ENCODE data around the gene LGALS9. TPM values are rescaled to one million over a fixed set of nuclear protein-coding genes. Genes with fewer than 3 reads are reported as not detected.

Gene LGALS9
- 16.9 TPM for total RNA-seq
- long read RNA-seq, partial matches to known transcripts: 2 of 2 reads
- long read RNA-seq, other reads (novel, unspliced or antisense): 0 of 2 reads

DNA sequence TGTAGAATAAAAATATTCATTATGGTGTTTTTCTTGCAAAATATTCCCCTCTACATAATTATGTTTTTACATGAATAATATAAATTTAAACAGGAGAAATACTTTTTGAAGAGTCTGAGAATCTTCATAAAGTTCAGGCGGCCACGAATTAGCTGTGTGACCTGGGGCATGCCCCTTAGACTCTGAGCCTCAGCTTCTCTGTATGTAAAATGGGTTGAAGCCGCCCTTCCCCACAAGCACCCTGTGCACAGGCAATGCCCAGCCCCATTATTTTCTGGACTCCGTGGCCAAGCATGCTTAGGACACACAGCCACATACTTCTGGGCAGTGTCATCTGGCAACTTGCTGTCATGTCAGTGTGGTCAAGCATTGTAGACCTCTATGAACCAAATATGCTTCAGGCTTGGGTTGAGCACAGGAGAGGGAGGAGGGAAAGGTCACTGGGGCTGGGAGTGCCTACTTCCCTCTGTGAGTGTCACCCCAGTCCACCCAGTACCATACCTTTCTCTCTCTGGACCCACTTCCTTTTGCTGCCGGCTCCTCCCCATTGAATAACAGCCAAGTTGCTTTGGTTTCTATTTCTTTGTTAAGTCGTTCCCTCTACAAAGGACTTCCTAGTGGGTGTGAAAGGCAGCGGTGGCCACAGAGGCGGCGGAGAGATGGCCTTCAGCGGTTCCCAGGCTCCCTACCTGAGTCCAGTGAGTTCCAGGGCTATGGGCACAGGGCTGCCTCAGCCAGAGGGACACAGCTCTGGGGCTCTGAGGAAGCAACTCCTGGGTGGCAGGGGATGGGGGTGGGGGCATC lies at the start of gene LGALS9:
TSS of gene LGALS9 (plus strand) at position 582 of the 804 bp plus-strand sequence. CDS start at position 660, 78 bp downstream.
- peak; percentile 19 for ATAC-seq
- intact Hi-C loops (cut with micrococcal nuclease): no loop called here
- DNase-seq: no peak

GRCh38 chr17:27582696-27583095 lies 48.3 kb upstream of the LGALS9 start:
- intact Hi-C loops (cut with micrococcal nuclease): no loop called here
- ATAC-seq (no peak), DNase-seq (no peak)

DNA sequence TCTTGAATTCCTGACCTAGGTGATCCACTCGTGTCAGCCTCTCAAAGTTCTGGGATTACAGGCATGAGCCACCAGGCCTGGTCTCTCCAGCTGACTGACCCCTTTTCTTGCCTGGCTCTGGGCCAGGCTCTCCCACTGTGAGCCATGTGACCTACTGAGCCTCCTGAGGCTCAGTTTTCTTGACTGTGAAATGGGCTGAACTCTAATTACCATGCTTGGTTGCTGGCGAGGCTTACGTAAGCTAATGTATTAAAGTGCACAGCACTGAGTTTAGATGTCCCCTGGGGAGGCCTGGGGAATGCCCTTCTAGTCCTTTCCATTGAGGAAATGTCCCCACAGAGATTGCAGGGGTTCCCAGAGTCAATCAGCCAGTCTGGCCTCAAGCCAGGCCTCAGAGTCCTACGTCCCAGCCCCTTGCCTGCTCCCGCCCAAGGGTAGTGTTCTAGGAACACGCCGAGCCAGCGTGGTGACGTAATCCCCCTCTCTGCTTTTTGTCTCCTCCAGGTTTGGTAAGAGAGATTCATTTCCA lies 45.8 kb upstream of the LGALS9 start:
- intact Hi-C loops (cut with micrococcal nuclease): no loop called here
- DNase-seq: peak; percentile 53
- no peak for ATAC-seq

- ATAC-seq: no peak
- intact Hi-C loops (cut with micrococcal nuclease): no loop called here
- no peak for DNase-seq
These were observed 45.2 kb upstream of the LGALS9 start for GRCh38 chr17:27585792-27586191.

DNA sequence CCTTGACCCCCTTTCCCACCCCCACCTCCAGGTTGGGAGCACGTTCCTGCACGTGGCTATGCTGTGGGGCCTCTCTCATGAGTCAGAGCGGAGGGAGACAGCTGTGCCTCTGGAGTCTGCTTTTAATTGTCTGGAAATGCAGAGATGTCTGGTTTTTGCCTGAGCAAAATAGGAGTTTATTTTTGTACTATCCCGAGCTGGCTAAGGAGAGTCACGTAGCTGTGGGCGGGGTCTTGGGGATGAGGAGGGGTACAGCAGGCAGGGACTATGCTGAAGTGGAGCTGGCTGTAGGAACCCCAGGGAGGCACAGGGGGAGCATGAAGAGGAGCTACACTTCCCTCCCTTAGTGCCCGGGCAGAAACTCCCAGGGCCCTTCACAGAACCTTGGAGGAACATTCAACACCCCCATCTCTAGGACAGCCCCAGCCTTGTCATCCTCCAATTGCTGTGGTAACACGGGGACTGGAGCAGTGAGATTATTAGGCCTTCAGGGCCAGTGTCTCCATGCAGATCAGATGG lies 44.7 kb upstream of the LGALS9 start:
- intact Hi-C loops (cut with micrococcal nuclease): no loop called here
- DNase-seq (no peak), ATAC-seq (no peak)

DNA sequence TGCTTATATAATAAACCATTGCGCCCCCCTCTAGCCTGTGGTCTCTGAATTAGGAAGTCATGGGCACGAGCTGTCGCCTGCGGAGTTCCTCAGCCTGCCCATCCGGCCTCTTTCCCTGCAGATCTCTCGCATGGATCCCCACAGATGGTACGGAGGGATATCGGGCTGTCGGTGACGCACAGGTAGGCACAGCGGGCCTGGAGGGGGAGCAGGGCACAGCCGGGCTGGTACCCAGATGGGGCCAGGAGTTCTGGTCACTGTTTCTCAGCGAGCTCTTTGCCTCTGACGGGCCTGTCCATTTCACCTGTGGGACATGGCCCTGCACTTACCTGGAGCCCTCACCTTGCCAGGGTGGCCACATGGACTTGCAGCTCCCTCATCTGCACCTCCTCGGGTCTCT lies 42.6 kb upstream of the LGALS9 start:
- intact Hi-C loops (cut with micrococcal nuclease): no loop called here
- no peak for ATAC-seq
- no peak for DNase-seq

DNA sequence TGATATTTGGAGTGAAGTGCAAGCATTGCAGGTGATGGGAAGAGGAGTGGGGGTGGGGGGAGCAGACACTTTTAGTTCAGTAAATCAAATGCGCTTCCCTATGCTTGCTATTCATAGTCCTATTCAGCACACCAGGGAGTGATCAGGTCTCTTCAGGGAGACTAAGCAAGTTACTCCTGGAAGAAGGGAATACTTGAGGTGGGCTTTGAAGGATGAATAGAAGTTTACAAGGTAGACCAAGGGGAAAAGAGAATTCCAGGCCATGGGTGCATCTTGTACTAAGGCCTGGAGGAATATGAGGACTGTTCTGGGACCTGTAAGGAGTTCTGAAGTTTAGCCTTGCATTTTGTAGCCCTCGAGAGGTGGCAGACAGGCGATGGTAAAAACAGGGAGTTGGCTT lies 40.1 kb upstream of the LGALS9 start:
- intact Hi-C loops (cut with micrococcal nuclease): no loop called here
- no peak for DNase-seq
- ATAC-seq: no peak

DNA sequence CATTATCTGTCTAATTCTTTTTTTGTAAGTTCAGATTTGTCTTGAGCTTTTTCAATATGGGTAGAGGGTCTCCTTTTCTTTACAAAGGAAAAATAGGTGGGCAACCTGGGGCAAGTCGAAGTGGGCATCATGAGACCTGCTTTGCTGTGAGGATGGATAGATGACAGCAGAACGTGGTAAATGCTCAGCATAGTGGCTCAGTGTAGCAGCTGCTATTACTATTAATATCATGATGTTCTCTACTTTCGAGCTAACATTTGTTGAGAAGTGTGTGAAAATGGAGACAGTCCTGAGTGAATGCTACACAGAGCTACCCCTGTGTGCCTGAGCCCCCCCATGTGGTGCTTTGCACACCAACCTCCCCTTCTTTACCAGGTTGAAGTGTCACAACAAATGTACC lies 39.0 kb upstream of the LGALS9 start:
- ATAC-seq (no peak), DNase-seq (no peak)
- intact Hi-C loops (cut with micrococcal nuclease): no loop called here

GRCh38 chr17:27593232-27593856 lies 37.6 kb upstream of the LGALS9 start:
- intact Hi-C loops (cut with micrococcal nuclease): no loop called here
- no peak for ATAC-seq

GRCh38 chr17:27593857-27594255 lies 37.1 kb upstream of the LGALS9 start:
- DNase-seq (no peak), ATAC-seq (no peak)
- intact Hi-C loops (cut with micrococcal nuclease): no loop called here

More at GRCh38 chr17:27593232-27593856, 37.6 kb upstream of the LGALS9 start:
- DNase-seq: no peak

- intact Hi-C loops (cut with micrococcal nuclease): no loop called here
- DNase-seq (no peak), ATAC-seq (no peak)
These were observed 35.8 kb upstream of the LGALS9 start for GRCh38 chr17:27595208-27595607.

DNA sequence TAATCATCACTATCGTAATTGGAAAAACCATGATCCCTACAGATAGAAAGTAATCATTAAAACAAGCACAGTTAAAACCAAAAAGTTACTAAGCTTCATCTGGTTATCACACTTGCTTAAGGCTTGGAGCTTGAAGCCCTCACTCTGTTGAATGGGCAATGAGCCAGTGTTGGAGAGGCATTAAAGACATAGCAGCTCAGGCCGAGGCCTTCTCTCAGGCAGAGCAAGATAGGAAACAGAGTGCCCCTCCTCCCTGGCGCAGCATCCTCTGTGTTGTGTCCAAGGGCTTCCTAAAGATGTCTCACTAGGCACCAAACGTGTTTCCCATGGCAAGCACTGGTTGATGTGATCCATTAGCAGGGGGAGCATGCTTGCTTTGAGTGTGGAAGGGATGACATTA lies 34.9 kb upstream of the LGALS9 start:
- DNase-seq (no peak), ATAC-seq (no peak)
- intact Hi-C loops (cut with micrococcal nuclease): no loop called here

GRCh38 chr17:27596566-27597187 lies 34.3 kb upstream of the LGALS9 start:
- ATAC-seq (peak; percentile 11), DNase-seq (no peak)
- intact Hi-C loops (cut with micrococcal nuclease): no loop called here

DNA sequence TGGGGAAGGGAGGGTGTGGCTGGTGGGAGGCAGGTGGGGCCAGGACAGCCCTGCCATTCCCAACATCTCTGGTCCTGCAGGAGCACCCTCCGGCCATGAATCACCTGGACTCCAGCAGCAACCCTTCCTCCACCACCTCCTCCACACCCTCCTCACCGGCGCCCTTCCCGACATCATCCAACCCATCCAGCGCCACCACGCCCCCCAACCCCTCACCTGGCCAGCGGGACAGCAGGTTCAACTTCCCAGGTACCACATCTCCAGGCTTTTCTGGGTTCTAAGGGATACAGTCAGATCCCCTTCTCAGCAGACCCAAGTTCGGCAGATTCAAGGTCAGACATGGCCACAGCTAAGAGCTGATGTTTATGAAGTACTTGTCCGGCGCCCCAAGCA lies 33.8 kb upstream of the LGALS9 start:
- ATAC-seq (no peak), DNase-seq (no peak)
- intact Hi-C loops (cut with micrococcal nuclease): no loop called here

DNA sequence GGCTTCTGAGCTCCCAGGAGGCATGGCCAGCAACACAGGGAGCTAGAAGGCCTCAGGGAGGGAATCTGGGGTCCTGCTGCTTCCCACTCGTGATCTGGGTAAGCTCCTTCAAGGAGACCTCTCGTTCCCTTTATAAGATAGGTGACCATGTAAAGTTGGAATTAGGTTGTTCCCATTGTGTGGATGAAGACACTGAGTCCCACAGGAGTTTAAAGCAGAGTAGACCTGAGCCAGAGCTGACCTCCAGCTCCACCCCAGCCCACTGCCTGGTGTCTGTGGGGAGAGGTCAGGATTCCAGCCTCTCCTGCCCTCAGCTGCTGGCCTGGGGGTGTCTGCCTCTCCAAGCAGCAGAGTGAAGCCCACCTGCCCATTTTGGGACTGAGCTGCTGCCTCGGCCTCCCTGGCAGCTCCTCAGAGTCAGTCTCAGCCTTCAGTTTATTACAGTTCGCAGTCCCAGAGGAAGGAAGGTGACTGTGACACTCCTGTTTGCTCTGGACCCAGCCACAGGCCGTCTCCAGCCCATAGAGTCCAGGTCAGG lies 33.1 kb upstream of the LGALS9 start:
- intact Hi-C loops (cut with micrococcal nuclease): no loop called here
- ATAC-seq: no peak

DNA sequence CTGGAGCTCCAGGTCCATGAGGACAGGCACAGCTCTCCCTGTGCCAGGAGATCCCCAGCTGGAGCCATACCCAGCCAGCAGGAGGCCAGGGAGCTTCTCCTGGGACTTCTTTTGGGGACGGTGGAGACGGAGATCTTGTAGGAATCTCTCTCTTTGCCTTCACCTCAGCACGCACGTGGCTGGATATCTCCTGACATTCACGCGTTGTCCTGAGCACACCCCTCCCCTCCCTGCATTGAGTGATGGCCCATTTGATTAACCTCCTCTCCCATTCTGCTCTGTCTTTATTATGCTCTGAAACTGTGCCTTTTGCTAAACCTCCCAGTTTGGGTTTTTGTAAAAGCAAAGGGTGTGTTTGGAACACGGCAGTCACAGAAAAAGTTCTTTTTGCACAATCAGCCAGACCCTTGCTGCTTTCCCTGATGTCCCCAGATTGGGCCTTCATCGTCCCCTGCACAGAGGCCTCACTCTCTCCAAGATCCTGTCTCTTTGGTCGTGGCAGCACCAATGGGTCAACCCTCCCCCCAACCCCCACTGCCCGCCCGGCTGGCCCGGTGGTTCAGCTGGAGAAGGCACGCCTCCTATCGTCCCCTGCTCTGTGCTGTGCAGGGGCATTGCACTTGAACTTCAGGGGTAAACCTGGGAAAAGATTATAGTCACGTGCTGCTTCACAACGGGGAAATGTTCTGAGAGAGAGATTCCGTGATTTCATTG lies 32.5 kb upstream of the LGALS9 start:
- DNase-seq (no peak), ATAC-seq (no peak)
- intact Hi-C loops (cut with micrococcal nuclease): no loop called here

More for the DNA sequence above, 33.1 kb upstream of the LGALS9 start:
- DNase-seq: no peak

- intact Hi-C loops (cut with micrococcal nuclease): loop anchor here (5.0 kb wide), 3 partner anchors 52 to 363 kb away; no protein-coding TSS in a partner anchor
- ATAC-seq: no peak
- DNase-seq: no peak
These were observed 30.5 kb upstream of the LGALS9 start for GRCh38 chr17:27600471-27600870.

DNA sequence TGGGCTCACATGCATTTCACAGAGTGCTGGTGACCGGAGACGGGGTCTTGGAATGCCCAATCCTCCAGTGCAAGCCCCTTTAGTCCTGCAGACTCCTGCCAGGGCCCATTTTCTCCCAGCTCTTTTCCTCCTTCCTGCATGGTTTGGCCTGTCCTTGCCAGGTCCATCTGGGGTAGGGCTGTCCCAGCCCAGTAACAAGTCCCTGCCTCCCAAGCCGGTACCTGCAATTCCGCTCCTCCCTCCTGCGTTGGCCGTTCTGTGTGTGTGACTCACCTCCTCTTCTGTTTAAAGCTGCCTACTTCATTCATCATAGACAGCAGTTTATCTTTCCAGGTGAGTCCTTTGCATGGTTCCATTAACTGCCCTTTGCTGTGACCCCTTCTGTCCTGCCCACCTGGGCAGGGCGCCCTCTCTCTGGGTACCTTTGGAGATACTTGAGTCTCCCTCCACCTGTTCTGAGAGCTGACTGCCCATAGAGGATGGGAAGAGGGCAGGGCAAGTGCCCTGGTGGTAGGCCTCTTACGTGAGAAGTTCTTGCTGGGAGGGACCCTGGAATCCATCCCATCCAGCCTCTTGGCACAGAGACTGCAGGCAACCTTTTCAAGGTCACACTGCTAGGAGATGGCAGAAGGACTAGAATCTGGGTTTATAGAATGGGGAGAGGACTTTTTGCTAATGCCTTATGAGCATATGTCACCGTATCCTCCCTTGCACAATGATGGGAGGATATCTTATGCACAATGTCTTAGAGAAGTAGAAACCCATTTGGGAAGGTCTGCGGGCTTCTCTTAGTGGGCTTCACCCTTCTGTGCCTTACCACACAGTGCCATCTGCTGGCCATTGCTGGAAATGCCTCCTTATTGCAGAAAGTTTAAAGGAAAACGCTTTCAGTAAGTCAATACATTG lies 29.7 kb upstream of the LGALS9 start:
- DNase-seq (peak; percentile 83), ATAC-seq (peak; percentile 58)
- intact Hi-C loops (cut with micrococcal nuclease): loop anchor here (5.0 kb wide), 3 partner anchors 51 to 364 kb away; no protein-coding TSS in a partner anchor
